ENCODE measurements around the gene SPATA24. TPM values are rescaled to one million over a fixed set of nuclear protein-coding genes. Genes with fewer than 3 reads are reported as not detected.
"Not testable (repeated sequence)": the region's sequence is repeated elsewhere in the genome, so short reads cannot be mapped to it uniquely, and the experiment has no call there.

The SPATA24 gene, protein sequence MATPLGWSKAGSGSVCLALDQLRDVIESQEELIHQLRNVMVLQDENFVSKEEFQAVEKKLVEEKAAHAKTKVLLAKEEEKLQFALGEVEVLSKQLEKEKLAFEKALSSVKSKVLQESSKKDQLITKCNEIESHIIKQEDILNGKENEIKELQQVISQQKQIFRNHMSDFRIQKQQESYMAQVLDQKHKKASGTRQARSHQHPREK
- 4.8 and 9.5 TPM in 2 replicates for total RNA-seq

DNA sequence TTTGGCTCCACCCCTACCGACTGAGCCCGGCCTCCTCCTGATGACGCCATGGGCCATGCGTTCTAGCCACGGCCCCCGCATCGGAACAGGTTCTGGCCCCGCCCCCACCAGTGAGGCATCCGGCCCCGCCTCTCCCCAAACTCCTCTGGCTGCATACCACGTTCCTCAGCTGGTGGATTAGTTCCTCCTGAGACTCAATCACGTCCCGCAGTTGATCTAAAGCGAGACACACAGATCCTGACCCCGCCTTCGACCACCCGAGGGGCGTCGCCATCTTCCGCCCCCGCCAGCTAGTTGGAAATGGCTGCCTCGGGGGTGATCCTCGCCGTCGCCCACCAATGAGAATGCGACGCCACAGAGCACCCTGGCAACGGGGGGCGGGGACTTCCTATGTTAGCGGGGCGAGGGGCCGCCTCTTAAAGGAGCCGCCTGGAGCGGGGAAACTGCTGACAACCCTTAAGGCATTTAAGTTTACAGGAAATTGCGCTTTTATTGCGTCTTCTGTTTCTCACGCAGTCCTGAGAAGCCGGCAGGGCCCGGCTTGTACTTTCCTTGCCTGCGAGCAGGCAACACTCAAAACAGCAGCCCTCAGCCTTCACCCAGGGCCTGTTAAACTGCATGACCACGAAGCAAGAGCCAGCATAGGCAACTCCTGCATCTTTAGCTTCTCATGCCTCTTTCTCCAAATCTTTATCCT, at the start of gene SPATA24:
Gene SPATA24 (minus strand): TSS at position 303 of the 697 bp plus-strand sequence. CDS start 29 bp downstream, at position 274.
- DNase-seq (ENCODE audit: extremely low read depth, low read depth, low spot score): peak; percentile 74

DNA sequence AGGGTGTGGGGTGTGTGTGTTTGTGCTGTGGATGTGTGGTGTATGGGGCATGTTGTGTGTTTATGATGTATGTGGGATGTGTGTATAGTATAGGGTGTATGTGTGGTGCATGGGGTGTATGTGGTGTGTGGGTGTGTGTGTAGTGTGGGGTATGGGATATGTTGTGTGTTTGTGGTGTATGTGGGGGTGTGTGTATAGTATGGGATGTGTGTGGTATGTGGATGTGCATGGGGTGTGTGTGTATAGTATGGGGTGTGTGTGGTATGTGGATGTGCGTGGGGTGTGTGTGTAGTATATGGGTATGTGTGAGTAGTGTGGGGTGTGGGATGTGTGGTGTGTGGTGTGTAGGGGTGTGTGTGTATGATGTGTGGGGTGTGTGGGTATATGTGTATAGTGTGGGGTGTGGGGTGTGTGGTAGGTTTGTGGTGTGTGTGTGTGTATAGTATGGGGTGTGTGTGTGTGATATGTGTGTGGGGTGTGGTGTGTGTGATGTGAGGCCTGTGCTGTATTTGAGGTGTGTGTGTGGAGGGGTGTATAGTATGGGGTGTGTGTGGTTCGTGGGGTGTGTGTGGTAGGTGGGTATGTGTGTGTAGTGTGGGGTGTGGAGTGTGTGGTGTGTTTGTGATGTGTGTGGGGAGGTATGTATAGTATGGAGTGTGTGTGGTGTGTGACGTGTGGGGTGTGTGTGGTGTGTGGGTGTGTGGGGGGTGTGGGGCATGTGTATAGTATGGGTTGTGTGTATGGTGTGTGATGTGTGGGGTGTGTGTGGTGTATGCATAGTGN, 48.2 kb upstream of the SPATA24 start:
- no peak for DNase-seq (ENCODE audit: extremely low read depth, low read depth, low spot score)

DNA sequence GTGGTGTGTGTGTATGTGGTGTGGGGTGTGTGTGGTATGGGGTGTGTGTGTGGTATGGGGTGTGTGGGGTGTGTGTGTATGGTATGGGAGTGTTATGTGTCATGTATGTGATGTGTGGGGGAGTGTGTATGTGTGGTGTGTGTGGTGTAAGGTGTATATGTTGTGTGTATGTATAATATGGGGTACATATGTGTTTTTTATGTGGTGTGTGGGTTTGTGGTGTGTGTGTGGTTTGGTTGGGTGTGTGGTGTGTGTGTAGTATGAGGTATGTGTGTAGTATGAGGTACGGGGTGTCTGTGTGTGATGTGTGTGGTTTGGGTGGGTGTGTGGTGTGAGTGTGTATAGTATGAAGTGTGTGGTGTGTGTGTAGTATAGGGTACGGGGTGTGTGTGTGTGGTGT, 47.3 kb upstream of the SPATA24 start:
- no peak for DNase-seq (ENCODE audit: extremely low read depth, low read depth, low spot score)

DNA sequence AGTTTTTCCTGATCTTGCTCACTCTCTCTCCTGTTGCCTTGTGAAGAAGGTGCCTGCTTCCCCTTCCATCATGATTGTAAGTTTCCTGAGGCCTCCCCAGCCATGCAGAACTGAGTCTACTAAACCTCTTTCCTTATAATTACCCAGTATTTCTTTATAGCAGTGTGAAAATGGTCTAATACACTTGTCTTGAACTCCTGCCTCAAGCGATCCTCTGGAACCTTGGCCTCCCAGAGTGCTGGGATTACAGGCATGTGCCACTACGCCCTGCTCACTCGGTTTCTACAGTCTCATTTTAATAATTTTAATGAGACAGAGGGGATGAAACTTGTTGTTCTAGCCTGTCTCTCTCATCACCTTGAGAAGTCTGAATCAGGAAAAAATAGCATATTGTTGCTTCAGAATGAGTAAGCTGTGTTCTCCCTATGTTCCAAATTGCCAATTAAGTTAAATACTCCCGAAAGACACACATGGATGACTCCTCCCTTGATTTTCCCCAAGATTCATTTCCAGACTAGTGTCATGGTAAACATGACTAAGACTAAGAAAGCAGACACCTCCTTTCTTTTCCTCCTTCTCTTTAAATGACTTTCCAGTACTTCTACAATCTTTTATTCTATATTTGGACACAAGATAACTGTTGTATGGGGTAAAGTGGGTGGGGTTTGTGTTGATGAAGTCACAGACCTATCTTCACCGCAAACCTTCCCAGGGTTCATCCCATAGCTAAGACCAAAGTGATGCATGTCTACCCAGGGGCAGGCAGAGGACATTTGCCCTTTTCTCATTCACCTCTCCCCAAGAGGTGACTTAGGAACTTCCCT, 43.3 kb upstream of the SPATA24 start:
- no peak for DNase-seq (ENCODE audit: extremely low read depth, low read depth, low spot score)

DNA sequence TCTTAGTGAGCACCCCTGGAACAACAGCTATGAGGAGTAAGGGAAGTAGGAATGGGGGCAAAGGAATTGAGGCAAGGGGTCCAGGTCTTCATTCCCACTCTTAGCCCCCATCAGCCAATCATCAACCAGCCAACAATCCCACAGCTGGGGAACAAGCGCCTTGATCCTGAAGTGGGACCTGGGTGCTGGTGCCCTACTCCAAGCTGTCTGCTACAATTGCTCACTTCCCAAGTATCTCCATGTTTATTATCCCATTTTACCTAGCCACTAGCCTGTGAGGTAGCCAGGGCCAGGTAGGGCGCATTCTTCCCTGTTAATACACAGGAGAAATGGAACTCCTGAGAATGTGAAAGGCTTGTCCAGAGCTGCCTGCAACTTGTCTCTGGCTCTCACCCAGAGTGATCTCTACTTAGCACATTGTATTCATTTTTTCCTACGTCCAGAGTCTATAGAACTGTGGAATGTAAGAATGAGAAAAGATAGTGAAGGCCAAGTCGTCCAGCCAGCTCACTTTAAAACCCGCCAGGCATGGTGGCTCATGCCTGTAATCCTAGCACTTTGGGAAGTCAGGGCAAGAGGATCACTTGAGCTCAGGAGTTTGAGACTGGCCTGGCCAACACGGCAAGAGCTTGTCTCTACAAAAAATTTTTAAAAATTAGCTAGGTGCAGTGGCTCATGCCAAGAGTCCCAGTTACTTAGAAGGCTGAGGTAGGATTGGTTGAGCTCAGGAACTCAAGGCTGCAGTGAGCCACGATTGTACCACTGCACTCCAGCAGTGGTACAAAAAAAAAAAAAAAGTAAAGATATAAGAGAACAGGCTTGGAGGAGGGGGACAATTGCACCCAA, 41.7 kb upstream of the SPATA24 start:
- no peak for DNase-seq (ENCODE audit: extremely low read depth, low read depth, low spot score)

DNA sequence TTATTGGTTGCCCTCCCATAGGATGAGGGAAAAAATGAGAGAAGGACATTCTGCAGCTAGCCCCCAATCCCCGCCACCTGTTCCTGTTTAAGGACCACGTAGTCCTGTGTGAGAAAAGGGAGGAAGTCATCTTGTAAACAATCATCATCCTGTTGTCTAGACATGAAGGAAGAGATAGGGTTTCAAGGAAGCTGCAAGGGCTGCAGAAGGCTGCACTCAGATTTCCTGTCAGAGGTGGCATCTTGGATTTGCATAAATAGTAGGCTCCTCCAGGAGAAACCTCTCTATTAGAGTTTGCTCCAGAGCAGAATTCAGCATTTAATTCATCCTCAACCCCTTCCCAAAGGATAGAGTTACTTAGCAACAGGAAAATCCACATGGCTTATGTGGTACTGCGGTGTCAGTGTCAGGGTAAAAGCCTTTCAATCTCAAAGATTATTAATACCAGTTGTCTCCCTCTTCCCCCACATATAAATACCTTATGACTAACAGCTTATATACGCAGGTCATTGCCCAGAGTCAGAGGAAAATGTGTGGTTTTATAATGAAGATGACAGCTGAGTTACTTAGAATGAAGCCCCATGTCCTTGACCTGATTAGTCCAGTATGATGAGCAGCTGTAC, 40.1 kb upstream of the SPATA24 start:
- no peak for DNase-seq (ENCODE audit: extremely low read depth, low read depth, low spot score)

DNA sequence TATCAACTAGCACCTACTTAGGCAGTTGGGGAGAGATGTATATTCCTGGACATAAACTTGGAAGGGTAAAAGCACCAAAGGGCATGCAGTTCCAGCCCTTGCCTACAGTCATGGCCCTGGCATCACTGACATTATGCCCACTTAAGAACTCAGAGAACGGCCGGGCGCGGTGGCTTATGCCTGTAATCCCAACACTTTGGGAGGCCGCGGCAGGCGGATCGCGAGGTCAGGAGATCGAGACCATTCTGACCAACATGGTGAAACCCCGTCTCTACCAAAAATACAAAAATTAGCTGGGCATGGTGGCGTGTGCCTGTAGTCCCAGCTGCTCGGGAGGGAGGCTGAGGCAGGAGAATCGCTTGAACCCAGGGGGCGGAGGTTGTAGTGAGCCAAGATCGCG, 36.5 kb upstream of the SPATA24 start:
- DNase-seq (ENCODE audit: extremely low read depth, low read depth, low spot score): not testable (repeated sequence)

DNA sequence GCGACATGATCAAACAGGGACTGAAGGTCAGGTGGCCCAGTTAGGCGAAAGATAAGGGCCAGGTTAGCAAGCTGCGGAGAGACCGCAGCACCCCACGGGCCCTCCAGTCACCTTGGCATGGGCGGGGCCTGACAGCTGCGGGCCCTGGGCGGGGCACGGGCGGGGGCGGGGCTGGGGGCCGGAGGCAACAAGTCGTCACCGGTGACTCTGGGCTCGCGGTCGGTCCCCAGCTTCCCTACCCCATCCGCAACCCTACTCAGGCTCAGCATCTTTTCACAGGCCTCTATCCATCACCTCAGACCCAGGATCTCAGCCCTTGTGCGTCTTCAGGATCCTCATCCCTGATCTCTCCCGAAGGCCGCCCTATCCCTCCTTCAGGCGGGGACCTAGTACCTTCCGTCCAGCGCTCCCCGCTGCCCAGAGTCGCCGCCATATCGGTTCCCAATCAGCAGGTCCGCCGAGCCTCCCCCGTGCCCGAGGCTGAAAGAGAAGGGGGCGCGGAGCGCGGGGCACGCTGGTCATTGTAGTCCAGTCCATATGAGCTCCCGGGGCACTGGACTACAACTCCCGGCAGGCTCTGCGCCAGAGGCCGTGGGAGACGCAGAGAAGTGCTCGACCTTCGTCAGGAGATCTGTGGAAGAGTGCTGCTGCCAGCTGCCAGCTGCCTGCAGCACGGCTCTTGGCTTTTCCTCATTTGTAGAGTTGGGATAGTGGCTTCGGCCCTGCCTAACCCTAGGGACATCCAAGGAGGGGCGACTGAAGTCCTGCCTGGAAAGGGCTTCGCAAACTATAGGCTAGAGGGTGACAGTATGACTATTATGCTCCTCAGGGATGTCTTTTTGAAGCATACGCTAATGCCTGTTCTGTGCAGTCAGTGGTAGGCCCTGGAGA, 35.4 kb upstream of the SPATA24 start, which contains the start of gene DNAJC18:
Gene DNAJC18 (minus strand): TSS at position 513 of the 891 bp plus-strand sequence. CDS start 80 bp downstream, at position 433.
- DNase-seq (ENCODE audit: extremely low read depth, low read depth, low spot score): no peak

DNA sequence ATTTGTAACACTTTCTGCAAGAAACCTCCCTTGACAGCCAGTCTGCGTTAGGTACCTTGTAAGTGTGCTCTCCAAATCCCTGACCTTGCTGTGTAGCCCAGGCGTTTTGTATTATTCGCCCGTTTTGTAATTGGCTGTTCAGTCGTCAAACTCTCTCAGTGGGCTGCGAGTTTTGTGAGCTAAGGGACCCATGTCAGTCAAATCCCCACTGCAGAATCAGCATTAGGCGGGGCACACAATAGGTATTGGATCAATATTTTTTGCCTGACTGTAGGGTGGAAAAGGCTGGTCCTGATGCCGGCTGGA, 34.8 kb upstream of the SPATA24 start:
- no peak for DNase-seq (ENCODE audit: extremely low read depth, low read depth, low spot score)

DNA sequence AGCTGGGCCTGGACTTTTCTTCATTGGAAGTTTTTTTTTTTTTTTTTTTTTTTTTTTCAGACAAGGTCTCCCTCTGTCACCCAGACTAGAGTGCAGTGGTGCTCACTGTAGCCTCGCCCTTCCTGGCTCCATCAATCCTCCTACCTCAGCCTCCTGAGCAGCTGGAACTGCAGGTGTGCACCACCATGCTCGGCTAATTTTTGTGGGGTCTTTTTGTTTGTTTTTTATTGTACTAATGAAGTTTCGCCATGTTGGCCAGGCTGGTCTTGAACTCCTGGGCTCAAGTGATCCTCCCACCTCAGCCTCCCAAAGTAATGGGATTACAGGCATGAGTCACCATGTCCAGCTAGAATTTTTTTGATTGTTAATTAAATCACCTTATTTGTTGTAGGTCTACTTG, 31.8 kb upstream of the SPATA24 start:
- no peak for DNase-seq (ENCODE audit: extremely low read depth, low read depth, low spot score)

DNA sequence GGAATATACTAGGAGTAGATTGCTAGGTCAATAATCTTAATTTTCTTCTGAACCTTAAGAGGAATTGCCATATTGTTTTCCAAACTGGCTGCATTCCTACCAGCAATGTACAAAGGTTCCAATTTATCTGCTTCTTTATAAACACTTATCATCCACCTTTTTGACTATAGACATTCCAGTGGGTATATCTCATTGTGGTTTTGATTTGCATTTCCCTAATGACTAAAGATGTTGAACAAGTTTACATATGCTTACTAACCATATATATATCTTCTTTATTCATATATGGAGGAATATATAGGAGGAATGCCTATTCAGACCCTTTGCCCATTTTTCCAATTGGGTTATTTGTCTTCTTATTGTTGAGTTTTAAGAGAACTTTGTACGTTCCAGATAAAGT, 27.8 kb upstream of the SPATA24 start:
- DNase-seq (ENCODE audit: extremely low read depth, low read depth, low spot score): no peak

DNA sequence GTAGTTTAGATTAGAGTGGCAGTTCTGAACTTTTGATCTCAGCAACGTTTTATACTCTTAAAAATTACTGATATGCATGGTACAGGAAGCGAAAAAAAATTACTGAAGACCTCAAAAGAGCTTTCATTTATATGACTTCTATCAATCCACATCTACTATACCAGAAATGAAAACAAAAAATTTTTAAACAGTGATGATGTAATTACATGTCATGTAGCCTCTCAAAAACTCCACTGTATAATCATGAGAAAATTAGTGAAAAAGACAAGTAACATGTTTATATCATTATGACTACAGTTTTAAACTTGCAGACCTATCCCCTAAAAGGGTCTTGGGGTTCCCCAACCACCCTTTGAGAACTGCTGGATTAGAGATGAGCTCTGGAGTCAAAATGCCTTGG, 26.1 kb upstream of the SPATA24 start:
- DNase-seq (ENCODE audit: extremely low read depth, low read depth, low spot score): no peak

DNA sequence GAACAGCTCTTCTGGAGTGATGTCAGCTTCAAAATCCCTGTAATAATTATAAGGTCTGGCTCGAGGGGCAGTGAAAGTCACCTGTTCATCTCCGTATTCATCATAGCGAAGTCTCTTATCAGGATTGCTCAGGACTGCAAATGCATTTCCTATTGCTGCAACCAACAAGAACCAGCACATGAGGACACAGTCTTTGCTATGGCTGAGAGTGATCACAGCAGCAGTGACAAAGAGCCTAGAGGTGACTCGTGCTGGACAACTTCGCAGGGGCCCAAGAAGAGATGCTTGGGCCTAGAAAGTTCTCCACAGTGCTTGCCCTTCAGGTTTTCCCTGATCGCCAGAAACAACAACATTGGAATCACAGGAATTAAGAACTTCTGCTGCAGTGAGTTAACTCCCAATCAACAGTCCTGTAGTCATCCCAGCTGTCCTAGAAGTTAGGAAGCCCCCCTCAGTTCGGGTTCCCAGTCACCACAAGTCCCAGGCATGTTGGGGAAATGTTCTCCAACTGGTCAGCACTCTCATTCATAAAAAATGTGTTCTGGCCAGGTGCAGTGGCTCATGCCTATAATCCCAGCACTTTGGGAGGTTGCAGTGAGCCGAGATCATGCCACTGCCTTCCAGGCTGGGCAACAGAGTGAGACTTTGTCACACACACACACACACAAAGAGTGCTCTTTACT, 22.5 kb upstream of the SPATA24 start:
- no peak for DNase-seq (ENCODE audit: extremely low read depth, low read depth, low spot score)

DNA sequence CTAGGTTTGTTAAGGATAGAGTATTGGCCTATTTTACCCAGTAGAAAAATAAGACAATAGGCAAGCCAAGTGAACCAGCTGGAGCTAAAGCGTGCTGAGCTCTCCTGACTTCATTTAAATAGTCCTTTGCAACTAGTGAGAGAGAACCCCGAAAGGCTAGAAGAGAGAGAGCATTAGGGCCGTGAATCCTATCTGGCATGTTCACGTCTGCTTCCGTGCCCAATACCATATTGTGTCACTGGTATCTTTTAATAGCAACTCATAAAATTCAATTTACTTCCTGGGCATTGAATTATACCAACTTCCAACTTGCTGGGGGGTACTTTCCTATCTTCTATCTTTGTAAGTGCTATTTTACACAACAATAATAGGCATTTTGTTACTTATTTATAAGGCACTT, 21.6 kb upstream of the SPATA24 start:
- no peak for DNase-seq (ENCODE audit: extremely low read depth, low read depth, low spot score)

DNA sequence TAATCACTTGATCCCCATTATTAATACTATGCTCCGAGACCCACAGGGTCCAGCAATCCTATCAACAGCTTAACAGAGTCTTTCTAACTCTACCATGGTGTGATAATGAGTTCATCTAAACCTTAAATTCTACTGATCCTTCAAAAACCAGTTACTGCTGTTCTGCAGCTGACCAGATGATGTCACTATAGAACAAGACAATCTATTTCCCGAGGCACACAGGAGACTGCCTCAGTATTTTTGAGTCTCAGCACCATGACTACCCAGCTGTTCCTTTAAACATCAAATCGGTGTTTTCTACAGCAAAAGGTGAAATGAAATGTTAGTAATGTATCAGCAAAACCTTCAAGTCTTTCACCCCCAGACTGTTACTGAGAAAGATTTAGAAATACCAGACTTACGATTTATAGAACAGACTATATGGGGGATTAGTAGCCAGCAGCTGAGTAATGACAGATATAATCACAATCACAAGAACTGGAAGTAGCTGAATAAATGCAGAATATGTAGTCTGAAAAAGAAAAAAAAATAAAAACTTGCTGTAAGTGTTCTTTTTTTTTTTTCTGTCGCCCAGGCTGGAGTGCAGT, 18.5 kb upstream of the SPATA24 start:
- peak; percentile 62 for DNase-seq (ENCODE audit: extremely low read depth, low read depth, low spot score)

DNA sequence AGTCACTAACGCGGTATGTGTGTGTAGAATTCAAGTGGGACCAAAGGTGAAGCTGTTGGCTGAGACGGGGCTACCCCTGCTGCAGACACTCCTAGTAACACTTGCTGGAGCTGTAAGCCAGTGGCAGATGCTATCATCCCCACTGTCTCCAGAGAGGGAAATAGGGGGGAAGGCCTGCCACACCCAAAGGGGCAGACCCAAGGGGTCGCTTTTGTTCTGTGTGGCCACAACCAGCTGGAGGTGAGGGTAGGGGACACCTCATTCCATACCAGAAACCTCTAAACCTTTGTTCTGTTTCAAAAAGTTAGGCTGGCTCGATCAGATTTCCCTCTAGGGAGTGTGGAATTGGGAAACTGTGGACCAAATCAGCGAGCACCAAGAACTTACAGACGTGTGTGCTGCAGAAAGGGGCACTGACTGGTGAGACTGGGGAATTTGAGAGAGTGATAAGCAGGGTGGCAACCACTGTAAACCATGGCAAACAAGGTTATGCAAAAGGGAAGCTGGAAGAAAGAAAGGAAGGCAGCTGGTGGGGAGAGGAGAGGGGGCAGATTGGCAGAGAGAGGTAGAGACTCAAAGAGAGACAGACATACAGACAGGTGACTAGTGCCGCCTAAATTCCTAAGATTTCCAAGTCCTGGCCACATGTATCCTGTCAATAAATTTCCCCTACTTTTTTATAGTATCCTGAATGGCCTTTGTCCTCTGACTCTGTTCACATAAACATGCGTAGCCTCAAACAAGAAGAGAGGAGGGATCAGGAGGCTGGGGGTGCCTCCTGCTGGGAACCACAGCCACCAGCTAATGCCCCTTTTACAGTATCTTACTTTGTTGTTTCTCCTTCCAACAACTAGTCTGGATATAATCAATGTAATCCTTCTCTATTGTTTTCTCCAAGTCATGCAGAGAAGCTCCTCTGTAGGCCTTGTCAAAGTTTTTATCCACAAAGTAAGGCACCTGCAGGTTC, 15.6 kb upstream of the SPATA24 start:
- DNase-seq (ENCODE audit: extremely low read depth, low read depth, low spot score): no peak

DNA sequence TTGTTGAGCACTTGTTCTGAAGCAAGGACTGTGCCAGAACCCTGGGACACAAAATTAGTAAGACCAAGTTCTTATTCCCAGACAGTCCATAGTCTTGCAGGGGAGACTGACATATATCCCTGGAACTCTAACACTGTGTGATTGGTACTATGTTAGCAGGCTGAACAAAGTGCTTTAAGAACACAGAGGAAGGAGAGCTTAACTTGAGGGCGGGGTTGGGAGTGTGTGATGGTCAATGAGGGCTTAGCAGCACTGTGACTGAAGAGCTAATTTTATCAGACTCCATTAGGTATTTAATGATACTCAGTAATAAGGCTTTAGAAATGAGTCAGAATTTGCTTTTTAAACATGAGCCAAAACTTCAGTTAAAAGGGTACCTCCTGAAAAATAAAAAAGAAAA, 14.9 kb upstream of the SPATA24 start:
- no peak for DNase-seq (ENCODE audit: extremely low read depth, low read depth, low spot score)
